Natural killer cell (primary cell): Measurements from ENCODE around the gene ATP10A. TPM values are rescaled to one million over a fixed set of nuclear protein-coding genes. Genes with fewer than 3 reads are reported as not detected.

ENCODE experiments used
- ATAC-seq, 3 donors: fragments of 150-1000 bp in 2 of 3; fragments of 200-7000 bp in 1 of 3; cut with Tn5 transposase; 1 replicate in 1 of 3; 2 replicates in 2 of 3; pipeline ENCODE4 v1.10.0; 2021; ENCODE audit warnings: mild to moderate bottlenecking in 2 of 3, moderate library complexity in 2 of 3
- DNase-seq, 2 donors: peaks; one replicate each; pipeline versions ENCODE4 v3.0.0 to v3.0.0-alpha.2; 2013 to 2021; ENCODE audit warnings: mixed read lengths in 1 of 2
- H3K27ac ChIP-seq: one replicate; pipeline ENCODE4 v1.5.1; 2013; ENCODE audit warnings: mild to moderate bottlenecking, low read length
- H3K27me3 ChIP-seq: one replicate; pipeline ENCODE4 v1.6.1; 2013; ENCODE audit warnings: low read length; ENCODE audit not compliant: control insufficient read depth, insufficient read depth
- H3K36me3 ChIP-seq: one replicate; pipeline ENCODE4 v1.6.1; 2013; ENCODE audit warnings: low read length; ENCODE audit not compliant: control insufficient read depth, insufficient read depth
- H3K4me1 ChIP-seq: one replicate; pipeline ENCODE4 v1.6.1; 2013; ENCODE audit warnings: low read length; ENCODE audit not compliant: control insufficient read depth, insufficient read depth
- H3K4me3 ChIP-seq: one replicate; pipeline ENCODE4 v1.5.1; 2013; ENCODE audit warnings: low read length
- H3K9me3 ChIP-seq: one replicate; pipeline ENCODE4 v1.6.1; 2013; ENCODE audit warnings: low read length; ENCODE audit not compliant: control insufficient read depth, insufficient read depth
- H3K27ac Mint-ChIP-seq, 2 donors: one replicate each; pipeline ENCODE4 v1.8.0; 2022; ENCODE audit warnings: mild to moderate bottlenecking in 2 of 2, mixed read lengths in 2 of 2, moderate library complexity in 1 of 2
- H3K27me3 Mint-ChIP-seq, 2 donors: one replicate each; pipeline ENCODE4 v1.8.0; 2022; ENCODE audit warnings: low read depth in 2 of 2, mixed read lengths in 2 of 2
- H3K36me3 Mint-ChIP-seq: one replicate; pipeline ENCODE4 v1.8.0; 2022; ENCODE audit warnings: mixed read lengths
- H3K4me1 Mint-ChIP-seq, 2 donors: one replicate each; pipeline ENCODE4 v1.8.0; 2022; ENCODE audit warnings: mixed read lengths in 2 of 2
- H3K4me3 Mint-ChIP-seq: one replicate; pipeline ENCODE4 v1.8.0; 2022; ENCODE audit warnings: mild to moderate bottlenecking, moderate library complexity, mixed read lengths
- H3K9me3 Mint-ChIP-seq, 2 donors: one replicate each; pipeline ENCODE4 v1.8.0; 2022; ENCODE audit warnings: mixed read lengths in 2 of 2
- CTCF ChIP-seq: fragments of 200-600 bp; IDR thresholded peaks from one replicate; pipeline ENCODE4 v1.8.0; 2022; ENCODE audit warnings: antibody characterized with exemption
- WGBS: methylation state at CpG from one replicate; pipeline ENCODE4 v1.1.7; 2013; ENCODE audit warnings: missing lambda C conversion rate; ENCODE audit not compliant: insufficient coverage; 5-methylcytosine and 5-hydroxymethylcytosine counted together
- intact Hi-C: fragments of 100-400 bp; cut with micrococcal nuclease; formaldehyde crosslinking; loops from one replicate; pipeline ENCODE4 v1.14.2; 2022
- total RNA-seq, 4 donors: library from RNA; stranded (reverse); fragments of 120-200 nt in 1 of 4; gene quantifications; one replicate each; pipeline versions ENCODE4 v1.2.3 to v1.2.4, GENCODE V29; 2013 to 2022

Gene ATP10A
- total RNA-seq, 3 donors from 2014 or later (not counting 1 experiment from before 2014, with no cell fraction given), result 50.1 to 67.0 (median 51.2) TPM

DNA sequence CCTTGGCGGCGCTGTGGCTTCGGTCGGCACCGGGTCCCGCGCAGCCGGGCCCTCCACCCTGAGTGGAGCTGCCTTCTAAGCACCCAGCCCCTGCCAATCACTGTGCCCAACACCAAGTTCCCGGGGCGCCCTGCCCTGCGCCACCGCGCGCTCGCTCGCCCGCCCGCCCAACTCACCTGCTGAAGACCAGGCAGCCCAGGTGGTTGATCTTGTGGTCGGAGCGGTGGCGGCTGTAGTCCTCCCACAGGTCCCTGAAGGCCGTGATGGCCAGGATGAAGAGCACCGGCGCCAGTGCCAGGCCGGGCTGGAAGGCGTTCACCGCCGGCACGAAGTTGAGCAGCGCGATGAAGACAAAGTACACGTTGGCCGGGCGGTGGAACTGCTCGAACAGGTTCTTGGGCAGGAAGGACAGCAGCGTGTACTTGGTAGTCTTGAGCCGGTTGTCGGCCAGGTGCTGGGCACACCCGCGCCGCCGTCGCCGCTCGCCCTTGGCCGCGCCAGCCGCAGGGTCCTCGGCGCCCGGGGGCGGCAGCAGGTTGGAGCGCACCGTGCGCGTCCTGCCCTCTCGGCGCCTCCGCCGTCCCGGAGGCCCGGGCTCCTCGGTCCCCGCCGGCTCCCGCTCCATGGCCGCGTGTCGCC lies 536 bp downstream of the ATP10A start:
- Mint-ChIP-seq H3K9me3 (no peaks in the 10 kb centered on the region), H3K4me3 (peak overlapping the region; percentile 96), H3K27ac (peak overlapping the region; percentile 95 to 98), H3K27me3 (no peaks in the 10 kb centered on the region), H3K36me3 (no peaks in the 10 kb centered on the region), H3K4me1 (peaks cover 43 to 58% of the 10 kb centered on the region in 2 donors)
- Histone ChIP-seq H3K4me3 (peak overlapping the region; percentile 75), H3K27ac (peak overlapping the region; percentile 90), H3K4me1 (peaks cover 52% of the 10 kb centered on the region), H3K9me3 (no peaks in the 10 kb centered on the region), H3K36me3 (no peaks in the 10 kb centered on the region), H3K27me3 (no peaks in the 10 kb centered on the region)
- under 1% methylated on average over 69 of the region's 69 CpGs for WGBS
- ATAC-seq, result peak; percentile 16 to 52 (median 37)
- peak; percentile 43 to 74 for DNase-seq
- no peak for TF ChIP-seq CTCF
- intact Hi-C loops, result loop anchor here (5.0 kb wide), 1 partner anchor 1090 kb away; no protein-coding TSS in a partner anchor

DNA sequence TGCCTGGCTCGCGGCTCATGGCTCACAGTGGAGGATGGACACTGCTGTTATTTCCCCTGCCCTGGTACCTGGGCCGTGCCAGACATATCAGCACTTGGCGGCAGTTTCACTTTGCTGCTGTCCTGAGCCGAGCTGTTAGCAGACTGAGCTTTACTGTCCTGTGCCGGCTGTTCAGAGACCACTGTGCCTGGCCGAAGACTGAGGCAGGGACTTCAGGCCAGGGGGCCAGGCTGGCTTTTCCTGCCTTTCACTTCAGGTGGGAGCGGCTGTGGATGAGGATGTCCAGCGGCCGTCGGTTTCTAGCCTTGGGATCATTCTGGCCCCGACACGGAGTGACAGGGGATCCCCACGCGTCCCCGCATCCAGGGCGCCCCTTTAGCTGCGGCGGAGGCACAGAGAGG lies 1.1 kb downstream of the ATP10A start:
- peaks cover 52% of the 10 kb centered on the region for H3K4me1 ChIP-seq

DNA sequence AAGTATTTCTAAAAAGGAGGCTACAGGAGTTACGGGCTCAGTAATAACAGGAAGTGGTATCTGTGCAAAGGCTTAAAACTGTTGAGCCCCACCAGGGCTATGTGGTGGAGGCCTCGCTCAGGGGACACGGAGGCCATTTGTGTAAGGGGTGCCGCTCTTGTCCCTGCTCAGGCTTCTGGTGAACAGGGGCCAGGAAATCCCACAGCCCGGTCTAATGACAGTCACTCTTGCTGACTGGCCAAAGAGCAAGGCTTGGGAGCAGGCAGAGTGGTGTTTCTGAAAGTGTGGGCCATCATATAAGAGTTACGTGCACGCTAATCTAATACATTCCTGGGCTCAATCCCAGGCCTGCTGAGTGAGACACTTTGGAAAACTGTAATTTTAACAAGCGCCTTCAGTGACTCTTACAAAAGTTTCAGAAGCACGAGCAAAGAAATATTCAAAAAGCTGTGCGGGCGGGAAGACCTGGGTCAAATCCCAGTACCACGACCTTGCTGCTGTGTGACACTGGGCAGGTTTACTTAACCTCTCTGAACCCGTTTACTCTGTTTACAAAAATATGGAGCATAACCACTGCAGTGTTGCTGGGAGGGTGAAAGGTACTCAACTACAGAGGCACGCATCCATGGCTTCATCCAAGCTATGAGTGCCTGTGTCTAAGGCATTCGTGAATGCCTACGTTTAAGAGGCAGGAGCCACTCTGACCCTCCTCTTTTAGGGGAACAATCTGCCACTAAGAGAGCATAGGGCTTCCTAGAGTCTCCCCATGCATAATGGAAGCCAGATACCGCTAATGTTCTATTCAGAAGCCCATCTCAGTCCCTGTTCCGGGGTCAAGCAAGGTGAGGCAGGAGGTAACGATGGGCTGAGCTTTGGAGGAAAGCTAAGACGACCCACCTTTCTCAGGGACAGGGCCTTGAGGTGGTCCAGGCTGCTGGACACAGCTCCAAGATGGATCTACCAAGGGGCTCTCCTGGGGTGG lies 2.0 kb downstream of the ATP10A start:
- H3K9me3 Mint-ChIP-seq, result no peaks in the 10 kb centered on the region
- H3K4me3 ChIP-seq, result peak overlapping the region; percentile 75
- no peaks in the 10 kb centered on the region for H3K9me3 ChIP-seq
- intact Hi-C loops, result loop anchor here (1.0 to 5.0 kb wide), 5 partner anchors 11 to 1089 kb away; no protein-coding TSS in a partner anchor
- peaks cover 52% of the 10 kb centered on the region for H3K4me1 ChIP-seq
- no peaks in the 10 kb centered on the region for H3K27me3 Mint-ChIP-seq
- DNase-seq (peak; percentile 48 to 61), ATAC-seq (peak; percentile 48 to 60 (median 56))
- H3K27ac Mint-ChIP-seq, result peak overlapping the region; percentile 95 to 98
- peaks cover 2% of the 10 kb centered on the region for H3K36me3 ChIP-seq
- H3K36me3 Mint-ChIP-seq, result peaks cover 9% of the 10 kb centered on the region
- TF ChIP-seq CTCF, result no peak
- H3K4me3 Mint-ChIP-seq, result peak overlapping the region; percentile 96
- H3K4me1 Mint-ChIP-seq, result peaks cover 53 to 65% of the 10 kb centered on the region in 2 donors
- no peaks in the 10 kb centered on the region for H3K27me3 ChIP-seq
- peak overlapping the region; percentile 90 for H3K27ac ChIP-seq
- 51% methylated on average over 20 of the region's 20 CpGs for WGBS

More for the DNA sequence above, 1.1 kb downstream of the ATP10A start:
- peaks cover 2% of the 10 kb centered on the region for H3K36me3 ChIP-seq
- peak overlapping the region; percentile 90 for H3K27ac ChIP-seq
- TF ChIP-seq CTCF, result no peak
- no peaks in the 10 kb centered on the region for H3K9me3 ChIP-seq
- 3% methylated on average over 19 of the region's 19 CpGs for WGBS
- no peaks in the 10 kb centered on the region for H3K9me3 Mint-ChIP-seq
- peak overlapping the region; percentile 95 to 98 for H3K27ac Mint-ChIP-seq
- no peaks in the 10 kb centered on the region for H3K27me3 Mint-ChIP-seq
- DNase-seq (peak in 1 of 2 donors; percentile 56), ATAC-seq (peak; percentile 34 to 58 (median 55))
- H3K27me3 ChIP-seq, result no peaks in the 10 kb centered on the region
- H3K4me1 Mint-ChIP-seq, result peaks cover 44 to 63% of the 10 kb centered on the region in 2 donors
- intact Hi-C loops, result loop anchor here (5.0 kb wide), 1 partner anchor 1090 kb away; no protein-coding TSS in a partner anchor
- H3K36me3 Mint-ChIP-seq, result no peaks in the 10 kb centered on the region
- H3K4me3 ChIP-seq, result peak overlapping the region; percentile 75
- H3K4me3 Mint-ChIP-seq, result peak overlapping the region; percentile 96
